Stomach (tissue), 4 donors: ENCODE measurements around the gene PKMYT1.

Experiments used
- CTCF ChIP-seq, 7 experiments: fragments of 450-650 bp in 4 of 7; fragments of 200-600 bp in 3 of 7; sonication (generic) in 3 of 7; IDR thresholded peaks; one replicate each; pipeline ENCODE4 v1.5.1; 2016 to 2019; ENCODE audit warnings: antibody characterized with exemption in 7 of 7, control low read depth in 2 of 7, mild to moderate bottlenecking in 1 of 7
- POLR2A ChIP-seq, 4 donors: fragments of 450-650 bp; IDR thresholded peaks; one replicate each; pipeline ENCODE4 v1.6.1; 2016; ENCODE audit warnings: antibody characterized with exemption in 4 of 4, control low read depth in 2 of 4, mild to moderate bottlenecking in 1 of 4, moderate library complexity in 1 of 4
- POLR2AphosphoS5 ChIP-seq, 3 donors: sonication (generic); formaldehyde crosslinking; IDR thresholded peaks; one replicate each; pipeline ENCODE4 v1.6.1; 2016; ENCODE audit warnings: antibody characterized with exemption in 3 of 3

DNA sequence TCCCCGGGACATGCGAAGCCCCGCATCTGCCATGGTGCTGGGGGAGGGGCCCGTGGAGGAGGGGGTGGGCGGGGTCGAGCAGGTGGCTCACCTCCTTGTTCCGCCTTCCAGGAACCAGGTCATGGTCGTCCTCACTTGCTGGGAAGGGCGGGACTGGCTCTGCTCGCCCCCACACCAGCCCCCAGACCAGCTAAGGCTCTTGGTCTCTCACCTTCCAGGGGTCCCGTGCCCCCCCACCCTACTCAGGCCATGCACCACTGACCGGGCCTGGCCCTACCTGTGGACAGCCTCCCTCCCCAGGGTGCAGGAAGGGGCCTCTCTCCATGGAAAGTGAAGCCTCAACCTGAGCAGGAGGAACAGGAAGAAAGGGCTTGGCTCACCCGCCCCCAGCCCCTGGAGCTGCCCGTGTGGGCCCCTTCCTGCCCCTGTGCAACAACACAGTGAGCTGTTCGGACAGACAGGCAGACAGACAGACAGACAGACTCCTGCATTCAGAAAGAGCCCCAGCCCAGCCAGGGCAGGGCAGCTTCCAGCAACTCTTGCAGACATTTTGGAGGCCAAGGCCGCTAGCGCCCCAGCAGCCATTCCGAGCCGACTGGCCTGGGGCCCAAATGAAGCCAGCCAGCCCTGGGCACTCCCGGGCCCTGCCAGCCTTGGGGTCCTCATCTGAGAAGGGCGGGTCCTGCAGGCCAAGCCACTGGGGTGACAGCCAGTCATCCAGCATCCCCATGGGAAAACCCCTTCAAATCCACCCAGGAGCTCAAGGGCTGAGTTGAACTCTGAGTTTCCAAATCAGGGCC is 24.3 kb downstream of the PKMYT1 start:
- TF ChIP-seq CTCF (IDR thresholded peaks at IDR 0.05) (no peak), POLR2A (IDR thresholded peaks at IDR 0.05) (no peak), POLR2AphosphoS5 (IDR thresholded peaks at IDR 0.05) (no peak)
